Measurements from ENCODE around the gene CSMD2. TPM values are rescaled to one million over a fixed set of nuclear protein-coding genes. Genes with fewer than 3 reads are reported as not detected.

CSMD2 gene
- total RNA-seq, 1 experiment from 2014 or later, result 2.8 TPM

GRCh38 chr1:34128186-34128889, 36.7 kb downstream of the CSMD2 start:
- no peak overlapping the region for H3K27ac ChIP-seq (ENCODE audit: low read depth, low read length, poor library complexity, severe bottlenecking)
- no peaks in the 10 kb centered on the region for H3K36me3 ChIP-seq (ENCODE audit: insufficient read depth, low read length, poor library complexity, severe bottlenecking)
- H3K27me3 ChIP-seq (replicated peaks; ENCODE audit: insufficient read depth, low read depth, low read length, poor library complexity), result no peaks in the 10 kb centered on the region
- H3K4me1 ChIP-seq (ENCODE audit: insufficient read depth, low read length, poor library complexity, severe bottlenecking), result no peaks in the 10 kb centered on the region
- DNase-seq (ENCODE audit: low spot score), result no peak
- POLR2A ChIA-PET (ENCODE audit: low non-redundant PET), result interaction anchor here (0.7 kb wide), 1 partner anchor 1209 kb away, joined by 4 read pairs; no protein-coding TSS in a partner anchor
- no peaks in the 10 kb centered on the region for H3K9me3 ChIP-seq (ENCODE audit: low read depth, low read length, poor library complexity, severe bottlenecking)
- no peak for TF ChIP-seq EZH2 (IDR thresholded peaks at IDR 0.05; ENCODE audit: borderline replicate concordance, low read depth, low read length, poor library complexity, severe bottlenecking)
- no peak for TF ChIP-seq CTCF (conservative IDR thresholded peaks at IDR 0.05; ENCODE audit: low read depth, low read length)
- no TSS peak for BruUV-seq (replicated peaks)
- H3K4me3 ChIP-seq (ENCODE audit: low read depth, low read length, poor library complexity, severe bottlenecking), result no peak overlapping the region
- CTCF ChIA-PET, result no interaction called here
- intact Hi-C loops (cut with micrococcal nuclease; ENCODE audit: unreplicated experiment), result no loop called here

GRCh38 chr1:34127006-34128000, 37.7 kb downstream of the CSMD2 start:
- no TSS peak for BruUV-seq (replicated peaks)
- intact Hi-C loops (cut with micrococcal nuclease; ENCODE audit: unreplicated experiment), result no loop called here
- no peak for DNase-seq (ENCODE audit: low spot score)
- ChIA-PET CTCF (no interaction called here), POLR2A (ENCODE audit: low non-redundant PET) (no interaction called here)
- Histone ChIP-seq H3K4me1 (ENCODE audit: insufficient read depth, low read length, poor library complexity, severe bottlenecking) (no peaks in the 10 kb centered on the region), H3K27me3 (replicated peaks; ENCODE audit: insufficient read depth, low read depth, low read length, poor library complexity) (no peaks in the 10 kb centered on the region), H3K9me3 (ENCODE audit: low read depth, low read length, poor library complexity, severe bottlenecking) (no peaks in the 10 kb centered on the region), H3K36me3 (ENCODE audit: insufficient read depth, low read length, poor library complexity, severe bottlenecking) (no peaks in the 10 kb centered on the region), H3K27ac (ENCODE audit: low read depth, low read length, poor library complexity, severe bottlenecking) (no peak overlapping the region), H3K4me3 (ENCODE audit: low read depth, low read length, poor library complexity, severe bottlenecking) (no peak overlapping the region)
- TF ChIP-seq CTCF (conservative IDR thresholded peaks at IDR 0.05; ENCODE audit: low read depth, low read length) (no peak), EZH2 (IDR thresholded peaks at IDR 0.05; ENCODE audit: borderline replicate concordance, low read depth, low read length, poor library complexity, severe bottlenecking) (no peak)

- Histone ChIP-seq H3K27ac (ENCODE audit: low read depth, low read length, poor library complexity, severe bottlenecking) (no peak overlapping the region), H3K27me3 (replicated peaks; ENCODE audit: insufficient read depth, low read depth, low read length, poor library complexity) (no peaks in the 10 kb centered on the region), H3K36me3 (ENCODE audit: insufficient read depth, low read length, poor library complexity, severe bottlenecking) (no peaks in the 10 kb centered on the region), H3K9me3 (ENCODE audit: low read depth, low read length, poor library complexity, severe bottlenecking) (no peaks in the 10 kb centered on the region), H3K4me3 (ENCODE audit: low read depth, low read length, poor library complexity, severe bottlenecking) (no peak overlapping the region), H3K4me1 (ENCODE audit: insufficient read depth, low read length, poor library complexity, severe bottlenecking) (no peaks in the 10 kb centered on the region)
- intact Hi-C loops (cut with micrococcal nuclease; ENCODE audit: unreplicated experiment), result no loop called here
- ChIA-PET POLR2A (ENCODE audit: low non-redundant PET) (no interaction called here), CTCF (no interaction called here)
- no peak for DNase-seq (ENCODE audit: low spot score)
- no TSS peak for BruUV-seq (replicated peaks)
- TF ChIP-seq EZH2 (IDR thresholded peaks at IDR 0.05; ENCODE audit: borderline replicate concordance, low read depth, low read length, poor library complexity, severe bottlenecking) (no peak), CTCF (conservative IDR thresholded peaks at IDR 0.05; ENCODE audit: low read depth, low read length) (no peak)
Measured at GRCh38 chr1:34126486-34126885, 38.5 kb downstream of the CSMD2 start.
